Measurements from ENCODE around the gene CCNDBP1. TPM values are rescaled to one million over a fixed set of nuclear protein-coding genes. Genes with fewer than 3 reads are reported as not detected.
A peak's percentile ranks its signal among the peaks of the same experiment; 100 is the strongest.

The CCNDBP1 gene, protein sequence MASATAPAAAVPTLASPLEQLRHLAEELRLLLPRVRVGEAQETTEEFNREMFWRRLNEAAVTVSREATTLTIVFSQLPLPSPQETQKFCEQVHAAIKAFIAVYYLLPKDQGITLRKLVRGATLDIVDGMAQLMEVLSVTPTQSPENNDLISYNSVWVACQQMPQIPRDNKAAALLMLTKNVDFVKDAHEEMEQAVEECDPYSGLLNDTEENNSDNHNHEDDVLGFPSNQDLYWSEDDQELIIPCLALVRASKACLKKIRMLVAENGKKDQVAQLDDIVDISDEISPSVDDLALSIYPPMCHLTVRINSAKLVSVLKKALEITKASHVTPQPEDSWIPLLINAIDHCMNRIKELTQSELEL
- 44.9 TPM for total RNA-seq

GRCh38 chr15:43185157-43186002 lies at the start of gene CCNDBP1:
TSS of gene CCNDBP1 (plus strand) at chr15:43185403. CDS start at chr15:43185499, 96 bp downstream.
- TF ChIP-seq, protein P1, sequence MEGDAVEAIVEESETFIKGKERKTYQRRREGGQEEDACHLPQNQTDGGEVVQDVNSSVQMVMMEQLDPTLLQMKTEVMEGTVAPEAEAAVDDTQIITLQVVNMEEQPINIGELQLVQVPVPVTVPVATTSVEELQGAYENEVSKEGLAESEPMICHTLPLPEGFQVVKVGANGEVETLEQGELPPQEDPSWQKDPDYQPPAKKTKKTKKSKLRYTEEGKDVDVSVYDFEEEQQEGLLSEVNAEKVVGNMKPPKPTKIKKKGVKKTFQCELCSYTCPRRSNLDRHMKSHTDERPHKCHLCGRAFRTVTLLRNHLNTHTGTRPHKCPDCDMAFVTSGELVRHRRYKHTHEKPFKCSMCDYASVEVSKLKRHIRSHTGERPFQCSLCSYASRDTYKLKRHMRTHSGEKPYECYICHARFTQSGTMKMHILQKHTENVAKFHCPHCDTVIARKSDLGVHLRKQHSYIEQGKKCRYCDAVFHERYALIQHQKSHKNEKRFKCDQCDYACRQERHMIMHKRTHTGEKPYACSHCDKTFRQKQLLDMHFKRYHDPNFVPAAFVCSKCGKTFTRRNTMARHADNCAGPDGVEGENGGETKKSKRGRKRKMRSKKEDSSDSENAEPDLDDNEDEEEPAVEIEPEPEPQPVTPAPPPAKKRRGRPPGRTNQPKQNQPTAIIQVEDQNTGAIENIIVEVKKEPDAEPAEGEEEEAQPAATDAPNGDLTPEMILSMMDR (IDR thresholded peaks at IDR 0.05) = peak in 2 of 3 experiments; percentile 15 to 41
- Histone ChIP-seq H3K9me3 (no peaks in the 10 kb centered on the region), H3K36me3 (peaks cover 12 to 29% of the 10 kb centered on the region in 2 donors), H3K4me1 (peaks cover 0 to 13% of the 10 kb centered on the region in 2 donors), H3K4me3 (peak within 1 kb of the TSS; percentile 94 to 95), H3K27ac (peak within 1 kb of the TSS; percentile 96 to 97), H3K27me3 (no peaks in the 10 kb centered on the region)
- intact Hi-C loops (cut with DNase I) = no loop called here
- peak; percentile 85 to 97 for DNase-seq (ENCODE audit: low spot score in 2 of 2)

GRCh38 chr15:43143203-43143941 lies 41.8 kb upstream of the CCNDBP1 start:
- no peaks in the 10 kb centered on the region for H3K4me1 ChIP-seq
- H3K9me3 ChIP-seq = no peaks in the 10 kb centered on the region
- no peak overlapping the region for H3K27ac ChIP-seq
- peaks cover 38 to 51% of the 10 kb centered on the region in 2 donors for H3K36me3 ChIP-seq
- intact Hi-C loops (cut with DNase I) = no loop called here
- TF ChIP-seq, protein P1 (IDR thresholded peaks at IDR 0.05) = no peak
- DNase-seq (ENCODE audit: low spot score in 2 of 2) = no peak
- no peak overlapping the region for H3K4me3 ChIP-seq
- H3K27me3 ChIP-seq = no peaks in the 10 kb centered on the region

DNA sequence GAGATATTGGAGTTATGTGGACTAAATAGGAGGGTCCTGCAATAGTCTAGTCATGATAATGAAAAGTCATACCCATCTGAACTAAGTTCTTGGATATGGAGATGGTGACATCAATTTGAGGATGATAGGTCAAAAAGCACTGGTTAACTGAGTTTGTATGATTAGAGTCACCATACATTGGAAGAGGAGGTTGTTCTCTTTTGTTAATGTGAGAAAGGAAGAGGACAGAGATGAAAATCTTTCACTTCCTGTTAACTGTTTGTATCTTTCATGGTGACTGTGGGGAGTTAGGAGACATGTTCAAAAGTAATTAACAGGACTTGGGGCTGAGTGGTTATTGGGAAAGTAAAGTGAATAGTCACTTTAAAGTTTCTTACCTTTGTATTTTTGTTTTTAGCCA lies 40.7 kb upstream of the CCNDBP1 start:
- Histone ChIP-seq H3K36me3 (peaks cover 35 to 51% of the 10 kb centered on the region in 2 donors), H3K4me1 (no peaks in the 10 kb centered on the region), H3K9me3 (no peaks in the 10 kb centered on the region), H3K27me3 (no peaks in the 10 kb centered on the region), H3K4me3 (no peak overlapping the region), H3K27ac (no peak overlapping the region)
- intact Hi-C loops (cut with DNase I) = no loop called here
- DNase-seq (ENCODE audit: low spot score in 2 of 2) = no peak
- TF ChIP-seq, protein P1 (IDR thresholded peaks at IDR 0.05) = no peak

- TF ChIP-seq, protein P1 (IDR thresholded peaks at IDR 0.05) = no peak
- intact Hi-C loops (cut with DNase I) = no loop called here
- peaks cover 21 to 40% of the 10 kb centered on the region in 2 donors for H3K36me3 ChIP-seq
Measured at GRCh38 chr15:43146184-43146583, 39.0 kb upstream of the CCNDBP1 start.

DNA sequence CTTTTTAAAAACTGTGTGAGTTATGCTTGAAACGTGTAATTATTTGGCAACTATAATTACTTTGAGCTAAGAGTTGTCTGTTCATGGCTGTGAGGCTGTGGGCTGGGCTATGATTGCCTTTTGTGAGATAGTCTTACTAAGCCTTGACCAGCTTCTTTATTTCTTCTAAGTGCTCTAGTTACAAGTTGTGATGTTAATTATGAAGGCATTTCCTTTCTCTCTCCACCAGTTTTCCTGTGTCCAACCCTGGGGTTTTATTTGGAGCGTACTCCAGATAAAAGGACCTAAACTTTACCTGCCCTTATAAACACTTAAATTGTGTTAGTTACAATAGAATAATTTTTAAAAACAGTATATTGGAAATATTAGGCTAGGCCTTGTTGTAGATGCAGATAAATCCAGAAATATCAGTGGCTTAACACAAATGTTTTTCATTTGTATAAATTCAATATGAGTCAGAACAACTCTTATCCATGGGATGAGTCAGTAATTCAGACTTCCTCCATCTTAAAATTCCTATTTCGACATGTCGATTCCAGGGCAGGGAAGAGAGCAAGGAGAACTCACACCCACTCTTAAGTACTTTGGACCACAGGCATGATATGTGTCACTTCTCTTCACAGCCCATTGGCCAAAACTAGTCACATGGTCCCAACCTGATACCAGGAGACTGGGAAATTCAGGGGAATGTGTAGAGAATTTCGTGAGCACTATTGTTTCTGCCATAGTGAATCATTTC lies 34.8 kb upstream of the CCNDBP1 start:
- TF ChIP-seq, protein P1 (IDR thresholded peaks at IDR 0.05) = no peak
- Histone ChIP-seq H3K36me3 (peaks cover 29 to 75% of the 10 kb centered on the region in 2 donors), H3K4me3 (no peak overlapping the region), H3K9me3 (no peaks in the 10 kb centered on the region), H3K27ac (no peak overlapping the region), H3K27me3 (no peaks in the 10 kb centered on the region), H3K4me1 (no peaks in the 10 kb centered on the region)
- intact Hi-C loops (cut with DNase I) = no loop called here
- DNase-seq (ENCODE audit: low spot score in 2 of 2) = no peak

More at GRCh38 chr15:43146184-43146583, 39.0 kb upstream of the CCNDBP1 start:
- H3K4me1 ChIP-seq = no peaks in the 10 kb centered on the region
- H3K27ac ChIP-seq = no peak overlapping the region
- H3K9me3 ChIP-seq = no peaks in the 10 kb centered on the region
- H3K27me3 ChIP-seq = no peaks in the 10 kb centered on the region
- no peak overlapping the region for H3K4me3 ChIP-seq
- DNase-seq (ENCODE audit: low spot score in 2 of 2) = no peak

Measured in ascending aorta (tissue), 2 donors.